HEK293T (cell line): ENCODE data around the gene VTI1A.
"Not testable (repeated sequence)": the region's sequence is repeated elsewhere in the genome, so short reads cannot be mapped to it uniquely, and the experiment has no call there.

ENCODE experiments used
- CTCF ChIA-PET: fragments of 350-600 bp; formaldehyde crosslinking; extraction: SDS; loops from one replicate; lab custom pipeline; 2021; ENCODE audit warnings: antibody characterized with exemption, inconsistent platforms; lab: Yijun Ruan, JAX
- POLR2A ChIA-PET: fragments of 350-600 bp; formaldehyde crosslinking; extraction: SDS; loops from one replicate; lab custom pipeline; 2020; ENCODE audit warnings: antibody characterized with exemption, inconsistent platforms; lab: Yijun Ruan, JAX
- DNase-seq: peaks from one replicate; pipeline ENCODE4 v3.0.0; 2012; ENCODE audit warnings: mixed read lengths; ENCODE audit errors: extremely low spot score
- ARNT ChIP-seq: fragments of 450-650 bp; IDR thresholded peaks from 2 replicates; pipeline ENCODE4 v1.6.1; 2017; ENCODE audit warnings: mild to moderate bottlenecking
- BHLHE40 ChIP-seq: fragments of 450-650 bp; IDR thresholded peaks from 2 replicates; pipeline ENCODE4 v1.6.1; 2016; ENCODE audit warnings: mild to moderate bottlenecking, moderate library complexity, borderline replicate concordance
- CTBP1 ChIP-seq: fragments of 450-650 bp; IDR thresholded peaks from 2 replicates; pipeline ENCODE4 v1.6.1; 2016; ENCODE audit warnings: borderline replicate concordance
- ELF4 ChIP-seq: fragments of 450-650 bp; IDR thresholded peaks from 2 replicates; pipeline ENCODE4 v1.6.1; 2017; ENCODE audit warnings: antibody characterized with exemption
- FOXA1 ChIP-seq: fragments of 450-650 bp; IDR thresholded peaks from 2 replicates; pipeline ENCODE4 v1.6.1; 2016; ENCODE audit warnings: mild to moderate bottlenecking
- FOXK2 ChIP-seq: fragments of 450-650 bp; IDR thresholded peaks from 2 replicates; pipeline ENCODE4 v1.6.1; 2016; ENCODE audit warnings: mild to moderate bottlenecking
- FOXM1 ChIP-seq: fragments of 450-650 bp; IDR thresholded peaks from 2 replicates; pipeline ENCODE4 v1.6.1; 2017; ENCODE audit warnings: mild to moderate bottlenecking, borderline replicate concordance
- HDGF ChIP-seq: fragments of 450-650 bp; IDR thresholded peaks from 2 replicates; pipeline ENCODE4 v1.6.1; 2017; ENCODE audit warnings: antibody characterized with exemption, borderline replicate concordance
- L3MBTL2 ChIP-seq: fragments of 450-650 bp; conservative IDR thresholded peaks from 2 replicates; pipeline ENCODE4 v1.6.1; 2016; ENCODE audit warnings: mild to moderate bottlenecking
- LEF1 ChIP-seq: fragments of 450-650 bp; IDR thresholded peaks from 2 replicates; pipeline ENCODE4 v1.6.1; 2017; ENCODE audit warnings: mild to moderate bottlenecking, borderline replicate concordance
- NFRKB ChIP-seq: fragments of 450-650 bp; IDR thresholded peaks from 2 replicates; pipeline ENCODE4 v1.6.1; 2016; ENCODE audit warnings: mild to moderate bottlenecking, moderate library complexity
- PKNOX1 ChIP-seq: fragments of 450-650 bp; IDR thresholded peaks from 2 replicates; pipeline ENCODE4 v1.6.1; 2016
- SP1 ChIP-seq: fragments of 450-650 bp; IDR thresholded peaks from 2 replicates; pipeline ENCODE4 v1.6.1; 2017
- SUZ12 ChIP-seq: fragments of 450-650 bp; IDR thresholded peaks from 2 replicates; pipeline ENCODE4 v1.6.1; 2016; ENCODE audit warnings: mild to moderate bottlenecking
- TARDBP ChIP-seq: fragments of 450-650 bp; IDR thresholded peaks from 2 replicates; pipeline ENCODE4 v1.6.1; 2016
- ZNF384 ChIP-seq: fragments of 450-650 bp; IDR thresholded peaks from 2 replicates; pipeline ENCODE4 v1.6.1; 2016

Gene VTI1A

GRCh38 chr10:112532189-112532588, 85.2 kb downstream of the VTI1A start:
- ChIA-PET POLR2A (no interaction called here), CTCF (interaction anchor here (0.7 kb wide), 1 partner anchor 14 kb away, joined by 3 read pairs; no protein-coding TSS in a partner anchor)
- no peak for DNase-seq
- TF ChIP-seq L3MBTL2: no peak
- no peak for TF ChIP-seq FOXK2
- TF ChIP-seq ELF4: no peak

GRCh38 chr10:112532956-112533355, 85.9 kb downstream of the VTI1A start:
- TF ChIP-seq SP1 (no peak), ZNF384 (no peak), ELF4 (no peak)
- CTCF ChIA-PET: interaction anchor here (0.6 kb wide), 1 partner anchor 39 kb away, joined by 3 read pairs; no protein-coding TSS in a partner anchor
- POLR2A ChIA-PET: no interaction called here
- DNase-seq: no peak

- CTCF ChIA-PET: no interaction called here
- no peak for DNase-seq
- TF ChIP-seq TARDBP (no peak), HDGF (no peak), ELF4 (no peak), FOXM1 (no peak), BHLHE40 (no peak), FOXA1 (no peak)
- POLR2A ChIA-PET: no interaction called here
Measured at GRCh38 chr10:112533916-112534315, 86.9 kb downstream of the VTI1A start.

GRCh38 chr10:112535531-112535951, 88.5 kb downstream of the VTI1A start:
- DNase-seq: no peak
- no peak for TF ChIP-seq HDGF
- no peak for TF ChIP-seq TARDBP
- TF ChIP-seq LEF1: no peak
- no peak for TF ChIP-seq ZNF384
- no peak for TF ChIP-seq NFRKB
- no peak for TF ChIP-seq ELF4
- no peak for TF ChIP-seq FOXK2
- ChIA-PET POLR2A (no interaction called here), CTCF (no interaction called here)

- ChIA-PET POLR2A (no interaction called here), CTCF (no interaction called here)
- no peak for TF ChIP-seq SP1
- TF ChIP-seq PKNOX1: no peak
- TF ChIP-seq HDGF: no peak
- no peak for TF ChIP-seq LEF1
- TF ChIP-seq FOXM1: no peak
- DNase-seq: no peak
Measured at GRCh38 chr10:112536663-112537062, 89.6 kb downstream of the VTI1A start.

GRCh38 chr10:112538168-112538567, 91.2 kb downstream of the VTI1A start:
- POLR2A ChIA-PET: no interaction called here
- CTCF ChIA-PET: no interaction called here

GRCh38 chr10:112539340-112539739, 92.3 kb downstream of the VTI1A start:
- no peak for DNase-seq
- POLR2A ChIA-PET: no interaction called here
- TF ChIP-seq NFRKB (no peak), SP1 (no peak), FOXA1 (no peak)
- CTCF ChIA-PET: no interaction called here

More at GRCh38 chr10:112538168-112538567, 91.2 kb downstream of the VTI1A start:
- DNase-seq: no peak
- TF ChIP-seq ARNT: no peak
- no peak for TF ChIP-seq PKNOX1
- TF ChIP-seq CTBP1: no peak
- no peak for TF ChIP-seq BHLHE40
- no peak for TF ChIP-seq FOXM1
- TF ChIP-seq NFRKB: no peak
- no peak for TF ChIP-seq TARDBP
- no peak for TF ChIP-seq FOXK2
- TF ChIP-seq SP1: no peak
- no peak for TF ChIP-seq HDGF

GRCh38 chr10:112542823-112543222, 95.8 kb downstream of the VTI1A start:
- CTCF ChIA-PET, DNase-seq, POLR2A ChIA-PET: not testable (repeated sequence)

GRCh38 chr10:112546474-112546873, 99.5 kb downstream of the VTI1A start:
- TF ChIP-seq ELF4: no peak
- TF ChIP-seq NFRKB: no peak
- TF ChIP-seq TARDBP: no peak
- TF ChIP-seq LEF1: no peak
- TF ChIP-seq L3MBTL2: no peak
- TF ChIP-seq PKNOX1: no peak
- no peak for TF ChIP-seq FOXM1
- no peak for TF ChIP-seq FOXA1
- TF ChIP-seq ZNF384: no peak
- TF ChIP-seq SUZ12: no peak
- no peak for TF ChIP-seq CTBP1
- no peak for TF ChIP-seq FOXK2
- TF ChIP-seq ARNT: no peak
- TF ChIP-seq SP1: no peak
- TF ChIP-seq HDGF: no peak
- TF ChIP-seq BHLHE40: no peak
- ChIA-PET CTCF (interaction anchor here (0.5 kb wide), 1 partner anchor 15 kb away, joined by 3 read pairs; no protein-coding TSS in a partner anchor), POLR2A (no interaction called here)
- no peak for DNase-seq
